ENCODE results near the gene NPPA. TPM values are rescaled to one million over a fixed set of nuclear protein-coding genes. Genes with fewer than 3 reads are reported as not detected.

Gene NPPA
- total and polyA plus RNA-seq, 12 donors, result 0.17 to 2.7 TPM; not detected in 10

- no peak overlapping the region for H3K4me3 ChIP-seq
- H3K9me3 ChIP-seq (replicated peaks in 1 of 3), result no peaks in the 10 kb centered on the region
- 78 to 87% (median 82%) methylated on average over 6 of the region's 6 CpGs for WGBS, 4 donors
- intact Hi-C loops (cut with DNase I), result no loop called here
- H3K36me3 ChIP-seq (replicated peaks in 1 of 2), result no peaks in the 10 kb centered on the region
- TF ChIP-seq CTCF (IDR thresholded peaks at IDR 0.05) (no peak), POLR2A (IDR thresholded peaks at IDR 0.05) (no peak)
- H3K27ac ChIP-seq, result no peak overlapping the region
- no peak for DNase-seq
- peaks cover 4 to 7% of the 10 kb centered on the region in 2 donors for H3K4me1 ChIP-seq (replicated peaks in 1 of 2)
- no peaks in the 10 kb centered on the region for H3K27me3 ChIP-seq
Measured at GRCh38 chr1:11885916-11886315, 38.3 kb upstream of the NPPA start.

GRCh38 chr1:11882814-11883538 is 35.4 kb upstream of the NPPA start:
- no peaks in the 10 kb centered on the region for H3K9me3 ChIP-seq (replicated peaks in 1 of 3)
- TF ChIP-seq CTCF (IDR thresholded peaks at IDR 0.05), result no peak
- no peak for TF ChIP-seq POLR2A (IDR thresholded peaks at IDR 0.05)
- no peaks in the 10 kb centered on the region for H3K27me3 ChIP-seq
- H3K4me3 ChIP-seq, result no peak overlapping the region
- peak in 6 of 7 donors; percentile 34 to 72 (median 58) for DNase-seq
- intact Hi-C loops (cut with DNase I), result no loop called here
- H3K36me3 ChIP-seq (replicated peaks in 1 of 2), result no peaks in the 10 kb centered on the region
- WGBS, 4 donors, result 26 to 45% (median 35%) methylated on average over 6 to 13 of the region's 13 CpGs
- no peak overlapping the region for H3K27ac ChIP-seq
- H3K4me1 ChIP-seq (replicated peaks in 1 of 2), result peaks cover 4 to 7% of the 10 kb centered on the region in 2 donors

GRCh38 chr1:11881749-11882441 is 34.3 kb upstream of the NPPA start:
- Histone ChIP-seq H3K9me3 (replicated peaks in 1 of 3) (no peaks in the 10 kb centered on the region), H3K27me3 (no peaks in the 10 kb centered on the region), H3K4me1 (replicated peaks in 1 of 2) (peaks cover 4 to 7% of the 10 kb centered on the region in 2 donors), H3K27ac (peak overlapping the region in 1 of 5 donors; percentile 34), H3K4me3 (no peak overlapping the region), H3K36me3 (replicated peaks in 1 of 2) (no peaks in the 10 kb centered on the region)
- DNase-seq, result no peak
- intact Hi-C loops (cut with DNase I), result no loop called here
- TF ChIP-seq CTCF (IDR thresholded peaks at IDR 0.05), result no peak
- TF ChIP-seq POLR2A (IDR thresholded peaks at IDR 0.05), result no peak
- 89 to 91% (median 90%) methylated on average over 18 of the region's 18 CpGs for WGBS, 4 donors

GRCh38 chr1:11880911-11881748 is 33.5 kb upstream of the NPPA start:
- no peaks in the 10 kb centered on the region for H3K36me3 ChIP-seq (replicated peaks in 1 of 2)
- peak overlapping the region in 1 of 5 donors; percentile 34 for H3K27ac ChIP-seq
- H3K4me3 ChIP-seq, result no peak overlapping the region
- H3K9me3 ChIP-seq (replicated peaks in 1 of 3), result no peaks in the 10 kb centered on the region
- peaks cover 4 to 7% of the 10 kb centered on the region in 2 donors for H3K4me1 ChIP-seq (replicated peaks in 1 of 2)
- no peak for TF ChIP-seq CTCF (IDR thresholded peaks at IDR 0.05)
- TF ChIP-seq POLR2A (IDR thresholded peaks at IDR 0.05), result no peak
- 52 to 67% (median 57%) methylated on average over 5 to 10 of the region's 10 CpGs for WGBS, 4 donors
- intact Hi-C loops (cut with DNase I), result no loop called here
- H3K27me3 ChIP-seq, result no peaks in the 10 kb centered on the region
- DNase-seq, result peak in 4 of 7 donors; percentile 19 to 76 (median 24)

Measured in adrenal gland (tissue), 12 donors.